Activated CD4-positive, alpha-beta T cell treated with anti-CD3 and anti-CD28 coated beads, Interleukin-10, Interleukin-2, amounts not matched to agents 100 ng/mL and 50 ng/mL, durations not matched to agents 16 hours and 8 hours (primary cell): ENCODE measurements around the gene CDH19.
"Not testable (repeated sequence)": the region's sequence is repeated elsewhere in the genome, so short reads cannot be mapped to it uniquely, and the experiment has no call there.

ENCODE experiments used
- DNase-seq: peaks from one replicate; pipeline ENCODE4 v3.0.0-alpha.2; 2020

Gene CDH19

DNA sequence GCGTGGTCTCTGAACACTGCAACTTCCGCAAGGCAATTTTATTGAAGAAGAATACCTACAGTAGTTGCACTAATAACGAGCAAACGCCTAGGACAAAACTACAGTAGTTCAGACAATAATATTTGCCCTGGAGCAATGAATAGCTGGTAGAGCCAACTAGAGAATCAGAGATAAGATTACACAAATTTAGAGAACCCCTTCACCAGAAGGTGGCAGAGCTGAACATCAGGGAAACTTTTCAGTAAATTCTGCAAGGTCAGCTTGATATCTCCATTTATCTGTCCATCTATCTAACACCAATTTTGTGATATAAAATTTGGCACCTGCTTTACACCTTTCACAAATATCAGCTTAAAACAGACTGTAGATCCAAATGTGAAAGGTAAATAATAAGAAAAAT lies 43.8 kb downstream of the CDH19 start:
- no peak for DNase-seq

DNA sequence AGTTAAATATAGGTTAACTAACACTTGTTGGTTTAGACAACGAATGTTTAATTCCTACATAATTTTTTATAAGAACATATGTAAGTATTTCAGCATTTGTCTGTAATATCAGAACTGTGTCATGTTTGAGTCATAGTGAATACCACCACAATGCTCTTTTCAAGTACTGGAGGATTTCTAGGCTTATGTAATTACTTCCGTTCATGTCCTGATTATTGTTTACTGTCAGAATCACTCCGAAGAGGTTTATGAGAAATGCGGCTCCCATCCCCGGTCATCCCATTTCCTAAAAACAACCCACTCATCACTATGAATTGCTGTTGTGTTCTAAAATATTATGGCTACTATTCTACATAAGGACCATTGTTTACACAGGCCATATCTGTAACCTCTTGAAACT lies 45.1 kb downstream of the CDH19 start:
- DNase-seq = no peak

DNA sequence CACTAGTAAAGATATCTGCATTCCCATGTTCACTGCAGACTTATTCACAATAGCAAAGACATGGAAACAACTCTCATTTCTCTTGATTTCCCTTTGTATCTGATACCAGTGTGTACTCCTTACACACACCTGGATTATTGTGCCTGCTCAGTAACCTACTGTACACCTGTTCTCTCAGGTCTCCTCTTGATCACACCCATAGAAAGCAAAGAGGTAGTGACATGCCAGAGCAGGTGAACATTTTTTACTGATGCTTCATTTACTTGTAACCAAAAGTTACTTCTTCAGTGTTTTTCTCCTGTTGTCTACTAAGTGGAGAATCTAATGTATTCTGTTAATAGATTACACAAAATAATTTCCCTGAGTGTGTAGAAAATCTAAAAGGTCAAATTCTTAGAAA lies 46.8 kb downstream of the CDH19 start:
- DNase-seq = no peak

DNA sequence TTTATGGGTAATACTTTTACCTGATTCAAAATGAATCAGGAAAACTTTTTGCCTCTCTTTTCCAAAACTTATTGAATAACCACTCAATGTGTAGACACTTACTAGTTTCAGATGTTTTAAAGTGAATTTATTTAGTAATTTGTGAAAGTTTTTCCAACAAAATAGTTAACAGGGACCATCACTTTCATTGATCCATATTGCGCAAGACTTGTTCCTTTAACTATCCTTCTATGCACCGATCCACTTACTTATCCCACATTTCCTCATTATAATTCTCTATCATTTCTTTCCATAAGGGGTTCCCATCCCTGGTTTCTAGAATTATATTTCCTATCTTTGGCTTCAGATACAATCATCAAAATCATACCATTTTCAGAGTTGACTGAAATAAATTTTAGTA lies 48.3 kb downstream of the CDH19 start:
- DNase-seq = no peak

DNA sequence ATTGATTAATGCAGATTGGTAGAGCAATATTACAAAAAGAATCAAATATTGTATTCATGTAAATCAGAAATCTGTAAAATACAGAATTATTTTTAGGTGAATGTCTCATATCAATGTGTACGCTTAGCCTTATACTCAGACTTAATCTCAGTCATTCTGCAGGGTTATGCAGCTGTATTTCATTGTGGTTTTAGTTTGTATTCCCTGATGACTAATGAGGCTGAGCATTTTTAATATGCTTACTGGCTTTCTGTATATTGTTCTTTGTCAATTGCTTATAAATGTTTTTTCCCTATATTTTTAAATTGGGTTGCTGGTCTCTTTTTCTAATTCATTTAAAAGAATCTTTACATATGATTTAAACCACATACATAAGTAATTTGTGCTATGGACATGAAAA lies 50.1 kb downstream of the CDH19 start:
- DNase-seq = no peak

DNA sequence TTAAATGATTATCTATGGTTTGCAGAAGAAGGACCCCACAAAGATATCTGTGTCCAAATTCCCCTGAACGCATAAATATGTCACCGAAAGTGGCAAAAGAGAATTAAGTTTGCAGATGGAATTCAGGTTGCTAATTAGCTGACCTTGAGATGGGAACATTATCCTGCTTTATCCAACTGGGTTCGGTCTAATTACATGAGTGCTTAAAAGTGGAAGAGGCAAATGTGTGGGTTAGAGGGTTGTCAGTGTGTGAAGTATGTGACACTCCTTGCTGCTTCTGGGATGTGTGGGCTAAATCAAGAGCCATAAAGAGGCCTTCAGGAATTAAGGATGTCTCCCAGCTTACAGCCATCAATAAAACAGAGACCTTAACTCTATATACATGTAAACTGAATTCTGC lies 53.5 kb downstream of the CDH19 start:
- DNase-seq = no peak

DNA sequence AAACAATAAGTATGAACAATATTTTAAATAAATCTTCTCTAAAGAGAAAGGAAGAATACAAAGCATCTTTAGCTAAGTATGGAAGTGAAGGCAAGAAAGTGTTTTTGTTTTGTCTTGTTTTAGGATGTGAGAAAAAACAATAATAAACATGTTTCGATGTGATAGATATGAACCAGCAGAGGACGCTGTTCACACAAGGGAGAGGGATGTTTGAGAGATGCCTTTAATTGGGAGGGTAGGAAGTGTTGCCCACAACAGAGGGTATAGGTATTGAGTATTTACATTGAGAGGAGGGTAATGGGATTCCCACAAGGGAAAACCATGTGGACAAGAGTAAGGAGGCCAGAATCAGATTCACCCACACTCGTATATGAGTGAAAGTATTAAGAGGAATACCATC lies 55.1 kb downstream of the CDH19 start:
- no peak for DNase-seq

DNA sequence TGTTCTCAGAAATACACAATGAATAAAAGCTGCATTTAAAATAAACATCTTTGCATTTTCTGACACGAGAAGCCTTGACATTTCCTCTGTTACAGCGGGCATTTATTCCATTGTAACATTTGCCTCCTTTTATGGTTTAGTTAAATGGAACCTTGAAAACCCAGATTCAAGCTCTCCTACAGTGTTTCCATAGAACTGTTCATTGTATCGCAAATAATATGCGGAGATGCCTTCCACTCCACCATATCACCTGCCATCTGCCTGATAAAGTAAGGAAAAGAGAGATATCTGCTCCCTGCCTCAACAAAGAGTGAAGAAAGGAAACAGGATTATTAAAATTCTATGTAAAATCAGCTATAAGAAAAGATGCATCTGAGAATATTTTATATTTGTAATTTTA lies 69.8 kb downstream of the CDH19 start:
- no peak for DNase-seq

DNA sequence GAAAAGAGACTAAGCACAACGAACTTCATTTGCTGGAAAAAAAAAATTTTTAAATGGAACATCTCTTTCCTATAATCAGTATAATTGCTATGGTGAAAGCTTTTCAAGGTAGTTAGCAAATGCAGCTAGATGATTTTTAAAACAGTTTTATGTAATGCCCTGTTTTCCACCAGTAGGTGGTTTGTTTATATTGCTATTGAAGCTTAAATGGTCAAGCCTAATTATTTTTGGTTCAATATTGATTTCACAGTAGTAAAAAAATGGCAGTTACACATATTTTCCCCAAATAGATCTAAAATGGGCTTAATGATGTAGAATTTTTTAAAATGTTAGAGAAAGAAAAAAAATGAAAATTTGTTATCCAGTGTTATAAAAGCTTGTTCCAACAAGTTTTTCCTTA lies 70.2 kb downstream of the CDH19 start:
- DNase-seq = no peak

DNA sequence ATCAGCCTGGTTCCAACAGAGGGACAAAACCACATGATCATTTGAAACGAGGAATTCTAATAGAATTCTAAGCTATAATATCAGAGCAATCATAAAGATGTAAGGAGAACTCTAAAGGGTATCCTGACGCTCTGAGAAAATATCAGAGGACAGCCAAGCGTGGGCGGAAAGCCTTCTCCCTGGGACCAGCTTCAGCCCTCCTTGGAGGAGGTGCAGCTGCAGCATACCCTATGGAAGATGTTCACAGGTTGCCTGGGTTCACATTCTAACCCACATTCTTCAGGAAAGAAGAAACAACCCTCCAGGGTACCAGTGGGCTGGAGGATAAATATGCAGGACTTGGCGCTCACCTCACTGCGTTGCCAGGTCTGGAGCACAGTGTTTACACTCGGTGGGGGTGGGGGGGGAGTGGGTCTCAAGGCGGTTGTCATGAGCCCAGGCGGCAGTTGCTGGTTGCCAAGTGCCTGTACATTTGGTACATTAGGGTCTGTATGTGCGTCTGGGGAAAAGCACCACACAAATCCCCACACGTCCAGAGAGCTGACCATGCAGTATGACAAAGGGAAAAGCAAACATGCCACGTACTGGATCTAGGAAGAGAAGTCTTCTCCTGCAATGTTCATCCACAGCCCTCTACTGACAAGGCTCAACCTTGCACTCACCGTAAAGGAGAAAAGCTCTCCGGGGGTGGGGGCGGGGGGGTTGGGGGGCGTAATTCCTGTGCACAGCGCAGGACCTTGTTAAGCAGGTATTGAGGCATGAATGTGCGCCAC lies 80.5 kb downstream of the CDH19 start:
- DNase-seq = no peak

DNA sequence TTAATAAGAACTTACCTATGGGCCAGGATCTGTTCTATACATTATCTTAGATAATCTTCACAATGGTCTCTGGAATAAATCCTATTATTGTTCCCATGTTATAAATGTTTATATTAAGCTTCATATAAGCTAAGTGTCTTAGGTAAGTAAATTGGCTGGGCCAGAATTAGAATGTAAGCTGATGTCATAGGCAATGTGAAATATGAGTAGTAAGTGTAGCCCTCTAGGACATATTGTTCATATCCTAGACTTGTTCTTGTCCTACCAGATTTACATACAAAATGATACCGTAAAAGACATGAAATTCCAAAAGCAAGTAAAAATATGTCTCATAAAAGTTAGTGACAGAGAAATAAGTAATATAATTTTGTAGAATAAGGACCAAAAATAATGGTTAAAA lies 89.9 kb downstream of the CDH19 start:
- DNase-seq = no peak

DNA sequence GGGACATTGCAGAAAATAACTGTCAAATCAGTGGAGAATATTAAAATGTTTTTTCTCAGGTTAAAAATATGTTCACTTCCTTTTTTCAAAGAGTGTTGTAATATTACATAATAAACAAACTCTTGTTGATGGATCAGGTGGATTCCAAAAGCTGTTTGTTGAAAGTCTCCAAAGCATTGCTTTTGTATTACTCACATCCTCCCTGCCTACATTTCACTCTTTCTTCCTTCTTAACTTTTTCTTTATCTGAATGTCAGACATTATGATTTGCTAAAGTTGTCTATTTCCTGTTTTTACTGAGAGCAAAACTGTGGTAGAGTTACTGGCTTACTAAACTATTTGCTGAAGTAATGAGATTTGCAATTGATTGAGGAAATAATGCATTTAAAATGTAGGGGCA lies 92.1 kb downstream of the CDH19 start:
- DNase-seq = no peak

DNA sequence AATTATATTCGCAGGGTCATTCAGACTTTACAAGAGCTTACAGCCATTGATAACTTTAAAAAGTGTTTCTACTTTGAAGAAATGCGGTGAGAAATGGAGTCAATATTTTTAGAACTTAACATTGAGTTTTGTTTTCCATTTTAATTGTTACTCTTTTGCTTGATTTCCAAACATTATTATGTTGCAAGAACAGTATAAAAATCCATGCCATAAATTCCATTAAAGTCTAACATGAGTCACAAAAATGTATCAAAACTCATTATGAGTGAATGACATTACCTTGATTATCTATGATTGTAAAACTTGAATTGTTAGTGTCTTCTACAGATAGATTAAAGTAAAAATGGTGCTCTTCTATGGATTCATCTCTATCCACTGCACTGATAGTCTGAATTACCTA lies 92.6 kb downstream of the CDH19 start:
- DNase-seq = no peak

DNA sequence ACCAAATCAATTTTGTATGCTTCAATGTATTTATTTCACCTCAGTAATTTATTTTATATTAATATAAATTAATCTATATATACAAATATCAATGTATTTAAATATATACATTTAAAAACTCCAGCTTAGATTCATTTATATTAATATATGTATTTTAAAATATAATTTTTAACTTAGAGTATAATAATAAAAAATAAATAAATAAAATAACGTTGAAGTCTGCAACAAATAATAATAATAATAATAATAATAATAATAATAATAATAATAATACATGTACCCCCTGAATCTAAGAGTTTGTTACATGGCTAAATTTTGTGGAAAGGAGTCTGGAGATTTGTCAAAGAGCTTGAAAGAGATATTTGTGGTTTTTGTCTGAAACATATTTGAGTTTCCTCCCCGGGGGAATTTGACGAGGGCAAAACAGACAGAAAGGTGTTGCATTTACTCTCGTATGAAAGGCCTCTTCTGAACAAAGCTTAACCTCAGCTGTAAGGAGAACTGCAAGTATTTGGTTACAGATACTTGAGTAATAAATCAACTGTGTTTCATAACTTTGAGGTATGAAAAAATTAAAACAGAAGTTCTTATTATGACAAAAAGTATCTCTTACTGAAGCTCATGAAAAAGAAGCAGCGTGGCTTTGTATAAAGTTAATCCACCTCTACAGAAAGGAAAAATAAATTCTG lies 93.4 kb downstream of the CDH19 start:
- DNase-seq = no peak

DNA sequence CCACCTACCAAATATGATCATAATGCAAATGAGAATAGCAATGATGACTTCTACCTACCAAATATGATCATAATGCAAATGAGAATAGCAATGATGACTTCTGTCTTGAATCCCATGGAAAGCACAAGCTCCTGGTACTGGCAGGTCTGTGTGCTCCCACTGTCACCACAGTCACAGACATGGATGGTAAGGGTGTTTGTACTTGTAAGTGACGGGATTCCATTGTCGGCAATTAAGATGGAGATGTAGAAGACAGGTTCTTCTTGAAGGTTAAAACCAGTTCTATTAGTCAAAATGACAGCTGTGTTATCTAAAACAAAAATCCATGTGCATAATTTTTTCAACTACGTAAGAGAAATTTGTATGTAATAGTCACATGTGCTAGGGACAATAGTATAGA lies 95.0 kb downstream of the CDH19 start:
- DNase-seq = no peak

DNA sequence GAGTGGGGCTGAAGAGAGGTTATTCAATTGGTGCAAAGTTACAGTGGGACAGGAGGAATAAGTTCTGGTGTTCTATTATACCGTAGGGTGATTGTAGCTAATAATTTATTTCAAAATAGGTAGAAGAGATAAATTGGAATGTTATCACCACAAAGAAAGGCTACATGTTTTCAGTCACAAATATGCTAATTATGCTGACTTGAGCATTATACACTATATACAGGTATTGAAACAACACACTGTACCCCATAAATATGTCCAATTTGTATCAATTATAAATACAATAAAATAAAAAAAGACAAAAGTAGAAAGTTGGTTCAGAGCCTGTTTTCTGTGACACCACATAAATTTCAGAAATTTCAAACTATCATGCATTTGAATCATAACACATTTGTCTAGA lies 97.7 kb downstream of the CDH19 start:
- DNase-seq = no peak

DNA sequence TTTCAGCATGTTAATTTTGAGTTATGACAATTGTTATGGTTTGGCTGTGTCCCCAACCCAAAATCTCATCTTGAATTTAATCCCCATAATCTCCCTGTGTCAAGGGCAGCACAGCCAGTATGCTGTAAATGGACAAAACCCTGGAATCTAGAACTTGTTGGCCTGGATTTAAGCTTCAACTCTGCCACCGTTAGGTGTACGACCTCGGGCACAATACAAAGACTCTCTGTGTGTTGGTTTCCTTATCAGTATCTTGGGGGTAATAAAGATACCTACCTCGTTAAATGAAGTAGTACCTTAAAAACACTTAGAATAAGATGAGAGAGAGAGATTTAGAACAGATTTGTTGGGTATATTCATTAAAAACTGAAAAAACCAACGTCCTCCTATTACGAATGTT lies 106.5 kb downstream of the CDH19 start:
- no peak for DNase-seq

DNA sequence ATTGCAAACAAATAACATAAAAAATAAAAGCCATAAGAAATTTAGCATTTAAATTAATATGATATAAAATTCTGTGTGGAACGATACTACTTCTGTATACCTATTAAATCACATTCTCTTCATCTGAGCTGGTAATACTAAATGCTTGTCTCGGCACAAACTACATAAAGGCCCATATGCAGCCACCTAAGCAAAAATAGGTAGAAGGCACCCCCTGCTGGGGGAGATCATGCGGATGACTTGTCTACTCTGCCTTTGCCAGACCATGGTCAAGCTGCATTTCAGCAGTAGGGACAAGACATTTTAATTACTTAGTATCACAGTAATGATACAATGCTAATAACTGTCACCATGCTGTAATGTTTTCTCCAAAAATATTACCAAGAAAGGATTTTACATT lies 108.0 kb downstream of the CDH19 start:
- peak; percentile 25 for DNase-seq

DNA sequence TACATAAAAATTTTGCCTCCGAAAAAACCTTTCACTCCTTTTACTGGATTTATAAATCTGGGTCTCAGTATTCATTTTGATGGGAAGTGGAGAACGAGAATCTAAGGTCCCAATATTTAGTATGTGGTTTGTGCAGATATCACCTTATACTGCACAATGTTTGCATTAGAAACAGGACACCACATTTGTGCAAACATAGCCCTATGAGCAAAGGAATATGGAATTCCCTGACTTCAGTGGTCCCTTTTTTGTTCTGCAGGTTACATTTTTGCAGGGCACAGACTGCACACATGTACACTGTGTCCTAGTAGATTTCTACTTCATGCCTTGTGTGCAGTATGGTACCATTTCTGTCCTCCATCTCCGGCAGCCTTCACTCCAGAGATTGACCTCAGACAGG lies 130.0 kb downstream of the CDH19 start:
- DNase-seq = no peak

DNA sequence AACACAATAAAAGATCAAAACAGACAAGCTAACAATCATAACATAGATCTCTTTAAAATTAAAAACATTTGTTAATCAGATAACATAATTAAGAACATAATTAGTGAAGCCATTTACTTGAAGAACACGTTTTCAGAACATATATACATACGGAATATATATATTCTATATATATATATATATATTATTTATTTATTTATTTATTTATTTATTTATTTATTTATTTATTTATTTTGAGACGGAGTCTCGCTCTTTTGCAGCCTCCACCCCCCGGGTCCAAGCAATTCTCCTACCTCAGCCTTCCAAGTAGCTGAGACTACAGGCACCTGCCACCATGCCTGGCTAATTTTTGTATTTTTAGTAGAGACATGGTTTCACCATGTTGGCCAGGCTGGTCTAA lies 137.7 kb downstream of the CDH19 start:
- DNase-seq = not testable (repeated sequence)

DNA sequence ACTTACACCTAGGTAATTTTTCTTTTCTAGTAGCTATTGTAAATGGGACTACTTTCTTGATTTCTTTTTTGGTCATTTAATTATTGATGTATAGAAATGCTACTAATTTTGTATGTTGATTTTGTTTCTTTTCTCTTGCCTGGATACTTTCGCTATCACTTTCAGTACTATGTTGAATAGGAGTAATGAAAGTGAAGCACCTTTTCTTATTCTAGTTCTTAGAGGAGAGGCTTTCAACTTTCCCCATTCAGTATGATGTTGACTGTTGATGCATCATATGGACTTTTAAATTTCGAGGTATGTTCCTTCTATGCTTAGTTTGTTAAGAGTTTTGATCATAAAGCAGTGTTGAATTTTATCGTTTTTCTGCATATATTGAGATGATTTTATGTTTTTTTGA lies 142.5 kb downstream of the CDH19 start:
- DNase-seq = no peak

DNA sequence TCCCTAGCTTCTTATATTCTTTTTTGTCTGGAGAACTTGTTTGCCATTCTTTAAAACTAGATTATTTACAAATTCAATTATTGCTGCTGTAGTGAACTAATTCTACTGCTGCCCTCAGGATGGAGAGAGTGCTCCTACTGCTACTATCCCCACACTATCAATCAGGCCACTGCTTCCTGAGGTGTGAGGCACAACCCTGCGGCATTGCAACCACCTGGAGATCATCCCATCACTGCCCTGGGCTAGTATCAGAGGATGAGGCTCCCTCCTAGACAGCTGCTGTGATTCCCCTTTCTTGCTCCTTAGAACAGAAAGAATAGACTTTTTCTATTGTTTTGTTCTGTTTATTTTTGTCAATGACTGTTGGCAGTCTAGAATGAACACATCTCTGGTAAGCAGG lies 146.6 kb downstream of the CDH19 start:
- DNase-seq = no peak
